Measurements from ENCODE around the gene LYSET. TPM values are rescaled to one million over a fixed set of nuclear protein-coding genes. Genes with fewer than 3 reads are reported as not detected.
"Not testable (repeated sequence)": the region's sequence is repeated elsewhere in the genome, so short reads cannot be mapped to it uniquely, and the experiment has no call there.

The LYSET gene
- total and polyA plus RNA-seq, 4 donors = 7.6 to 27.4 (median 26.7) TPM

DNA sequence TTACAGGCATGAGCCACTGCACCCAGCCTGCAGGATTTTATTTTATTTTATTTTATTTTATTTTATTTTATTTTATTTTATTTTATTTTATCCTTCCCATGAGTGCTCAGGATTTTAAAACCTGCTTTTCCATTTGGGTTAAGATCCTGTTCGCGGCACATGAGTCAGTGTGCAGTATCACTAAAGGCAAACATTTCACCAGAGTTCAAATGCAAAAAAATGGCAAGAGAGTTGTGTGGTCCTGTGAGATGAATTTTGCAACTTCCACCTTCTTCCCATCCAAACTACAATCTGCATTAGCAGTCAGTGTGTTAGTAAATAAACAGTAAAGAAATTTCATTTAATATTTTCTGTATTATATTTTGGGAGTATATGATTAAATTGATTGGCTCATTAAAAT, 29.4 kb upstream of the LYSET start:
- no peaks in the 10 kb centered on the region for H3K36me3 ChIP-seq (ENCODE audit: control insufficient read depth in 4 of 4, insufficient read depth in 4 of 4, low read length in 4 of 4)
- H3K9ac ChIP-seq (ENCODE audit: insufficient read depth in 1 of 2, low read length in 2 of 2) = no peak overlapping the region
- H3K27ac ChIP-seq (ENCODE audit: low read depth in 1 of 2, low read length in 1 of 2) = no peak overlapping the region
- no peak overlapping the region for H3K4me3 ChIP-seq
- 67 to 72% methylated on average over 2 of the region's 2 CpGs for WGBS, 2 donors
- no peaks in the 10 kb centered on the region for H3K27me3 ChIP-seq (ENCODE audit: control insufficient read depth in 3 of 3, insufficient read depth in 3 of 3, low read length in 2 of 3)
- no peaks in the 10 kb centered on the region for H3K9me3 ChIP-seq (ENCODE audit: control insufficient read depth in 4 of 4, insufficient read depth in 3 of 4, low read length in 3 of 4)
- ATAC-seq (ENCODE audit: insufficient read depth, low FRiP score) = no peak
- no peak for DNase-seq
- TF ChIP-seq, protein P1, sequence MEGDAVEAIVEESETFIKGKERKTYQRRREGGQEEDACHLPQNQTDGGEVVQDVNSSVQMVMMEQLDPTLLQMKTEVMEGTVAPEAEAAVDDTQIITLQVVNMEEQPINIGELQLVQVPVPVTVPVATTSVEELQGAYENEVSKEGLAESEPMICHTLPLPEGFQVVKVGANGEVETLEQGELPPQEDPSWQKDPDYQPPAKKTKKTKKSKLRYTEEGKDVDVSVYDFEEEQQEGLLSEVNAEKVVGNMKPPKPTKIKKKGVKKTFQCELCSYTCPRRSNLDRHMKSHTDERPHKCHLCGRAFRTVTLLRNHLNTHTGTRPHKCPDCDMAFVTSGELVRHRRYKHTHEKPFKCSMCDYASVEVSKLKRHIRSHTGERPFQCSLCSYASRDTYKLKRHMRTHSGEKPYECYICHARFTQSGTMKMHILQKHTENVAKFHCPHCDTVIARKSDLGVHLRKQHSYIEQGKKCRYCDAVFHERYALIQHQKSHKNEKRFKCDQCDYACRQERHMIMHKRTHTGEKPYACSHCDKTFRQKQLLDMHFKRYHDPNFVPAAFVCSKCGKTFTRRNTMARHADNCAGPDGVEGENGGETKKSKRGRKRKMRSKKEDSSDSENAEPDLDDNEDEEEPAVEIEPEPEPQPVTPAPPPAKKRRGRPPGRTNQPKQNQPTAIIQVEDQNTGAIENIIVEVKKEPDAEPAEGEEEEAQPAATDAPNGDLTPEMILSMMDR (IDR thresholded peaks at IDR 0.05; ENCODE audit: control extremely low read depth, extremely low read depth) = no peak
- H3K4me1 ChIP-seq (ENCODE audit: control insufficient read depth in 5 of 5, insufficient read depth in 5 of 5, low read length in 5 of 5) = no peaks in the 10 kb centered on the region

DNA sequence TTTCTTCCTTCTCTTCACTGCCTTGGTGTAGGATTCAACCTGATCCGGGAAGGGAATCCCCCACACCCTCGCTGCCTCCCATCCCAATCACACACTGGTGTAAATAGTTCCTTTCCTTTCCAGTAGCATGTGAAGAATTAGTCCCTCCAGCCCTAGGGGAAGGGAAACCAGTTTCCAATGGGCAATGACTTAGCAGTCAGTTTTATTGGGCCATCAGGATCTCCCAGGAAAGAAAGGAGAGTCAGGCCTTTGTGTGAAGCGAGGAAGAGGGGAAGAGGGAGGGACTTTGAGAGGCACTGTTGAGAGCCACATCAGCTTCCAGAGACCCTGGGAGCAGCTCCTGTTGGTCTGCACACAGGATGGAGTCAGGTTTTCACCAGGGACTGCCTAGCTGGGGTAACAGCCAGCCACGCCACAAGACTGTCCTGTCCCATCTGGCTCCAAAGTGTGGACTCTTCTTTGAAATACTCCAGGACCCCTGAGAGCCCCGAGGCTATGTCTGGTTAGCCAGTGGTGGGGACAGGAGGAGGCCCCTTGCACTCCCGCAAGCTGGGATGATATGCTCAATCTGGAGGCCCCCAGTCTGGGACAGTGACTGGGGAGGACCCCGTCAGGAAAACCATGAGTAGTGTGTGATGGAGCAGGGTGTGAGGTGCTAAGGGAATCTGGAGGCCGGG, 28.3 kb upstream of the LYSET start:
- Histone ChIP-seq H3K9me3 (ENCODE audit: control insufficient read depth in 4 of 4, insufficient read depth in 3 of 4, low read length in 3 of 4) (no peaks in the 10 kb centered on the region), H3K27ac (ENCODE audit: low read depth in 1 of 2, low read length in 1 of 2) (no peak overlapping the region), H3K36me3 (ENCODE audit: control insufficient read depth in 4 of 4, insufficient read depth in 4 of 4, low read length in 4 of 4) (no peaks in the 10 kb centered on the region), H3K4me1 (ENCODE audit: control insufficient read depth in 5 of 5, insufficient read depth in 5 of 5, low read length in 5 of 5) (no peaks in the 10 kb centered on the region), H3K9ac (ENCODE audit: insufficient read depth in 1 of 2, low read length in 2 of 2) (no peak overlapping the region), H3K27me3 (ENCODE audit: control insufficient read depth in 3 of 3, insufficient read depth in 3 of 3, low read length in 2 of 3) (no peaks in the 10 kb centered on the region), H3K4me3 (no peak overlapping the region)
- DNase-seq (no peak), ATAC-seq (ENCODE audit: insufficient read depth, low FRiP score) (no peak)
- TF ChIP-seq, protein P1 (IDR thresholded peaks at IDR 0.05; ENCODE audit: control extremely low read depth, extremely low read depth) = no peak
- WGBS, 2 donors = 76 to 85% methylated on average over 8 of the region's 8 CpGs

DNA sequence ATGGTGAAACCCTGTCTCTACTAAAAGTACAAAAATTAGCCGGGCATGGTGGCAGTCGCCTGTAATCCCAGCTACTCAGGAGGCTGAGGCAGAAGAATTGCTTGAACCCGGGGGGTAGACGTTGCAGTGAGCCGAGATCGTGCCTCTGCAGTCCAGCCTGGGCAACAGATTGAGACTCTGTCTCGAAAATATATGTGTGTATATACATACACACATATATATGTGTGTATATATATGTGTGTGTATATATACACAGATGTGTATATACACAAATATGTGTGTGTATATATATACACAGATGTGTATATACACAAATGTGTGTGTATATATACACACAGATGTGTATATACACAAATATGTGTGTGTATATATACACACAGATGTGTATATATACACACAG, 26.8 kb upstream of the LYSET start:
- ATAC-seq (ENCODE audit: insufficient read depth, low FRiP score); H3K4me3 ChIP-seq; DNase-seq; H3K27me3 ChIP-seq (ENCODE audit: control insufficient read depth in 3 of 3, insufficient read depth in 3 of 3, low read length in 2 of 3); H3K27ac ChIP-seq (ENCODE audit: low read depth in 1 of 2, low read length in 1 of 2); H3K9me3 ChIP-seq (ENCODE audit: control insufficient read depth in 4 of 4, insufficient read depth in 3 of 4, low read length in 3 of 4); H3K9ac ChIP-seq (ENCODE audit: insufficient read depth in 1 of 2, low read length in 2 of 2); H3K4me1 ChIP-seq (ENCODE audit: control insufficient read depth in 5 of 5, insufficient read depth in 5 of 5, low read length in 5 of 5); H3K36me3 ChIP-seq (ENCODE audit: control insufficient read depth in 4 of 4, insufficient read depth in 4 of 4, low read length in 4 of 4): not testable (repeated sequence)
- WGBS, 2 donors = 88 to 92% methylated on average over 7 of the region's 7 CpGs

DNA sequence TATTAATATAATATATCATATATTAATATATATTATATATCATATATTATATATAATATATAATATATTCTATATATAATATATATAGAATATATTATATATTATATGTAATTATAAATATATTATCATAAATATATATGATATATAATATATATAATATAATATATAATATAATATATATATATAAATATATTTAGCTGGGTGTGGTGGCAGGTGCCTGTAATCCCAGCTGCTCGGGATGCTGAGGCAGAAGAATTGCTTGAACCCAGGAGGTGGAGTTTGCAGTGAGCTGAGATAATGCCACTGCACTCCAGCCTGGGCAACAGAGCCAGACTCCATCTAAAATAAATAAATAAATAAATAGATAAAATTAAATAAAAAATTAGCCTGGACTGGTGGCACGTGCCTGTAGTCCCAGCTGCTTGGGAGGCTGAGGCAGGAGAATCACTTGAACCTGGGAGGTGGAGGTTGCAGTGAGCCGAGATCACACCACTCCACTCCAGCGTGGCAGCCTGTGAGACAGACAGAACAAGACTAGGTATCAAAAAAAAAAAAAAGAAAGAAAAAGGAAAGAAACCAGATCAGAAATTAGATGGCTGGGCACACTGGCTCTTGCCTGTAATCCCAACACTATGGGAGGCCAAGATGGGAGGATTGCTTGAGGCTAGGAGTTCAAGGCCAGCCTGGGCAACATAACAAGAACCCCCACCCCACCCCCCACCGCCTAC, 25.3 kb upstream of the LYSET start:
- 67 to 72% methylated on average over 5 of the region's 5 CpGs for WGBS, 2 donors
- H3K9me3 ChIP-seq (ENCODE audit: control insufficient read depth in 4 of 4, insufficient read depth in 3 of 4, low read length in 3 of 4); DNase-seq; H3K27me3 ChIP-seq (ENCODE audit: control insufficient read depth in 3 of 3, insufficient read depth in 3 of 3, low read length in 2 of 3); H3K4me3 ChIP-seq; H3K9ac ChIP-seq (ENCODE audit: insufficient read depth in 1 of 2, low read length in 2 of 2); H3K27ac ChIP-seq (ENCODE audit: low read depth in 1 of 2, low read length in 1 of 2); H3K36me3 ChIP-seq (ENCODE audit: control insufficient read depth in 4 of 4, insufficient read depth in 4 of 4, low read length in 4 of 4); H3K4me1 ChIP-seq (ENCODE audit: control insufficient read depth in 5 of 5, insufficient read depth in 5 of 5, low read length in 5 of 5); ATAC-seq (ENCODE audit: insufficient read depth, low FRiP score): not testable (repeated sequence)
